H1 (cell line): ENCODE results near the gene PPP1R12C.

ENCODE experiments used
- EZH2 ChIP-seq: fragments of 200-600 bp; sonication (generic); IDR thresholded peaks from 2 replicates; pipeline ENCODE4 v1.7.1; 2012; ENCODE audit warnings: low read depth, mild to moderate bottlenecking, moderate library complexity, low read length, inconsistent platforms; ENCODE audit not compliant: severe bottlenecking
- NRF1 ChIP-seq: IDR thresholded peaks from 2 replicates; pipeline ENCODE4 v1.6.1; 2011; ENCODE audit warnings: mild to moderate bottlenecking, low read depth, low read length, improper control_type of control experiment
- POLR2AphosphoS5 ChIP-seq: IDR thresholded peaks from 2 replicates; pipeline ENCODE4 v1.6.1; 2011; ENCODE audit warnings: low read depth, low read length
- RAD21 ChIP-seq, 2 experiments: IDR thresholded peaks in 1 of 2; conservative IDR thresholded peaks in 1 of 2; 2 replicates each; pipeline ENCODE4 v1.6.1; 2011; ENCODE audit warnings: low read depth in 2 of 2, low read length in 2 of 2, improper control_type of control experiment in 1 of 2, inconsistent platforms in 1 of 2, mild to moderate bottlenecking in 1 of 2, moderate library complexity in 1 of 2
- TF ChIP-seq, protein P1 (sequence below), 3 experiments: IDR thresholded peaks; 1 replicate in 2 of 3; 2 replicates in 1 of 3; pipeline versions ENCODE4 v1.5.1 to v1.6.1; 2011; ENCODE audit warnings: low read length in 3 of 3, mild to moderate bottlenecking in 3 of 3, inconsistent platforms in 2 of 3, low read depth in 1 of 3, moderate library complexity in 1 of 3; ENCODE audit not compliant: insufficient read depth in 1 of 3; ENCODE audit errors: control extremely low read depth in 1 of 3

DNA sequence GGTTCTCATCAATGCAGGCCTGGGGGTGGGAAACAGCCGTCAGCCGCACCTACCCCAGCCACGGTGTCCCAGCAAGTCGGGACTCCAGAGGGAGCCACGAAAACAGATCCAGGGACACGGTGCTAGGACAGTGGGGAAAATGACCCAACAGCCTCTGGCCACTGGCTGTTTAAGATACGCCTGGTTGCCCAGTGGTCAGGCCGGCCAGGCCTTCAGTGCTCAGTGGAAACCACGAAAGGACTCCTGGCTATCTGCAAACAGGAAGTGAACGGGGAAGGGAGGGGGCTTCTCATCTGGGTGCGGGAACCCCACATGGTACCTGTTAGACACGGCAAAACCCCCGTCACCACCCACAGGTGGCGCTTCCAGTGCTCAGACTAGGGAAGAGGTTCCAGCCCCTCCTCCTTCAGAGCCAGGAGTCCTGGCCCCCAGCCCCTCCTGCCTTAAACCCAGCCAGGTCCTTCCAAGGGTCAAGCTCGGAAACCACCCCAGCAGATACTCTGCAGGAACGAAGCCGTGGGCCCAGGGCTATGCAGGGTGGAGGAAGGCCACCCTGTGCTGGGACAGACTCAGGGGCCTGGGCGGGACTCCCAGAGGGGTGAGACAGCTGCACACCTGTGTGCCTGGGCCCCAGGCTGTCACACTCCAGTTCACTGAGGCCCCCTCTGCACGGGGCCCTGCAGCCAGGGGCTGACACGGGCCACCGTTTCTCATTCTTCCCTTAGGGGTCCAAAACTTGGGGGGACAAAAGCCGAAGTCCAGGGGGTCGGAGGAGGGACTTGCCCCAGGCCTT lies 4.5 kb downstream of the PPP1R12C start:
- TF ChIP-seq EZH2 (no peak), RAD21 (IDR thresholded peaks at IDR 0.05 in 1 of 2, conservative IDR thresholded peaks at IDR 0.05 in 1 of 2; ENCODE audit: low read depth in 2 of 2, low read length in 2 of 2) (no peak; a peak in 1 of 4 replicates), POLR2AphosphoS5 (no peak), NRF1 (no peak)
- TF ChIP-seq, protein P1, sequence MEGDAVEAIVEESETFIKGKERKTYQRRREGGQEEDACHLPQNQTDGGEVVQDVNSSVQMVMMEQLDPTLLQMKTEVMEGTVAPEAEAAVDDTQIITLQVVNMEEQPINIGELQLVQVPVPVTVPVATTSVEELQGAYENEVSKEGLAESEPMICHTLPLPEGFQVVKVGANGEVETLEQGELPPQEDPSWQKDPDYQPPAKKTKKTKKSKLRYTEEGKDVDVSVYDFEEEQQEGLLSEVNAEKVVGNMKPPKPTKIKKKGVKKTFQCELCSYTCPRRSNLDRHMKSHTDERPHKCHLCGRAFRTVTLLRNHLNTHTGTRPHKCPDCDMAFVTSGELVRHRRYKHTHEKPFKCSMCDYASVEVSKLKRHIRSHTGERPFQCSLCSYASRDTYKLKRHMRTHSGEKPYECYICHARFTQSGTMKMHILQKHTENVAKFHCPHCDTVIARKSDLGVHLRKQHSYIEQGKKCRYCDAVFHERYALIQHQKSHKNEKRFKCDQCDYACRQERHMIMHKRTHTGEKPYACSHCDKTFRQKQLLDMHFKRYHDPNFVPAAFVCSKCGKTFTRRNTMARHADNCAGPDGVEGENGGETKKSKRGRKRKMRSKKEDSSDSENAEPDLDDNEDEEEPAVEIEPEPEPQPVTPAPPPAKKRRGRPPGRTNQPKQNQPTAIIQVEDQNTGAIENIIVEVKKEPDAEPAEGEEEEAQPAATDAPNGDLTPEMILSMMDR (IDR thresholded peaks at IDR 0.05; ENCODE audit: control extremely low read depth in 1 of 3, insufficient read depth in 1 of 3, low read depth in 1 of 3, low read length in 3 of 3), result peak; percentile 15 to 47 (median 41); a peak in 2 of 4 replicates
